MV-4-11 (cell line): ENCODE data around the gene HSD3B7.
"Not testable (repeated sequence)": the region's sequence is repeated elsewhere in the genome, so short reads cannot be mapped to it uniquely, and the experiment has no call there.

Experiments used
- DNase-seq: peaks from one replicate; lab custom pipeline; 2025; lab: John Stamatoyannopoulos, UW

The HSD3B7 gene

DNA sequence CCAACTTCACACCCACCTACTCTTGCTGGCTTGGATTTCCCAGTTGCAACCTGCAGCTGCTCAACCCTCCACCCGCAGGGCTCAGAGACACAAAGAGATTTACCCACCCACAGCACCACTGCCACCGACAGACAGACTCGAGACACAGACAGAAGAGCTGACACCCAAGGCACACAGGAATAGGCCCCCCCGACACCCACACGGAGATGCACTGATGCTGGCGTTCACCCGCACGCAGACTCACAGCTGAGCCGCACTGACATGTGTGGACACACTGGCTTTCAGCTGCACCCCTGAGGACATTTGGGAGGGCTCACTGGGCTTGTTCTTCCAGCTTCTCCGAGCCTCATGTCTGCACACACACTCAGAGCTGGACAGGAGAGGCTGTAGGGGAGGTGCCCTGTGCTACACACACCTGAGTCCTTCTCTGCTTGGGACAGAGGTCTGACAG lies 17.3 kb downstream of the HSD3B7 start:
- DNase-seq: no peak

DNA sequence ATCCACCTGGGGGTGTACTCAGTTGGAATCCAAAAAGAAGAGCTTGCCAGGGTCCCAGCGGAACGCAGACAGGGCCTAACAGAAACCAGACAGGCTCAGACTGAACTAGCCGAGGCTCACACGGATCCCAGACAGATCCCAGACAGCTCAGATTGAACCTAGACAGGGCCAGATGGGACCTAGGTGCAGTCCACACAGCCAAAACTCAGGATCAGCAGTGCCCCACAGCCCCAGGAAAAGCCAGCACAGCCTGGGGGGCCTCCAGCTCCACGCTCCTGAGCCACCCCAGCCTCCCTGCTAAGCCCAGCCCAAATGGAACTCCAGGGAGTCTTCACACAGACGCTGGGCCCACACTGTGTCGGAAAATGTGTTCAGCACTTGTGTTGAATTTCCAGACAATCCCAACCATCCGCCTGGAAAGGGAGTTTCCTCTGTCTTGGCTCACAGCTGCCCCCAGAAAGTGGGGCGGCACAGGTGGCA lies 17.9 kb downstream of the HSD3B7 start:
- no peak for DNase-seq

- DNase-seq: no peak
These were observed 18.7 kb downstream of the HSD3B7 start for GRCh38 chr16:31003744-31004143.

DNA sequence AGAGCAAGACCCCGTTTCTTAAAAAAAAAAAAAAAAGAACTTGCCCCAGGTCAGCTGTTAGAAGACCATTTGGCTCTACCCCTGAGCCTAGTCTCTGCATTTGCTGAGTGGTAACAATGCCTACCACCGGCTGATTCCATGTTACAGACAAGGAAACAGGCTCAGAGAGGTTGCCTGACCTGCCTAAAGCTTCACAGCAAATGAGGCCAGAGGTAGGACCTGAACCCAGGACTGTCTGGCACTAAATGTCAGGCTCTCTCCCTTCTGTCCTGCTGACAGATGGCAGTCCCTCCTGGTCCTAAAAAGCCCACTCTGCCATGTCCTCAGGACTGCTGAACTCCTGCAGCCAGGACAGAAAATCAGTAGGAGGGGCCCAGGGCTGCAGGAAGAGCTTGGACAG lies 19.7 kb downstream of the HSD3B7 start:
- no peak for DNase-seq

- no peak for DNase-seq
These were observed 20.5 kb downstream of the HSD3B7 start for GRCh38 chr16:31005350-31006085.

DNA sequence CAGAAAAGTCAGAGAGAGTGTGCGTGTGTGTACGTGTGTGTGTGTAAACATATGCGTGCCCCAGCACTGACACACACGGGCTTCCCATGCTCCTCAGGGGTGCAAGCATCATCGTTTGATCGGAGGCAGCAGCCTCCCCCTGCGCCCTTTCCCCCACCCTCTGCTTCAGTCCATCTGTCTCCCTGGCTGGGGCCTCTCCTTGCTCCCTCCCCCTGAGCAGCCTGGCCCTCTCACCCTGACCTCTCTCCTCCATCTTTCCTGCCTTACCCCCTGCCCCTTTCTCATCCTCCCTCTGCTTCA lies 21.0 kb downstream of the HSD3B7 start:
- DNase-seq: no peak

DNA sequence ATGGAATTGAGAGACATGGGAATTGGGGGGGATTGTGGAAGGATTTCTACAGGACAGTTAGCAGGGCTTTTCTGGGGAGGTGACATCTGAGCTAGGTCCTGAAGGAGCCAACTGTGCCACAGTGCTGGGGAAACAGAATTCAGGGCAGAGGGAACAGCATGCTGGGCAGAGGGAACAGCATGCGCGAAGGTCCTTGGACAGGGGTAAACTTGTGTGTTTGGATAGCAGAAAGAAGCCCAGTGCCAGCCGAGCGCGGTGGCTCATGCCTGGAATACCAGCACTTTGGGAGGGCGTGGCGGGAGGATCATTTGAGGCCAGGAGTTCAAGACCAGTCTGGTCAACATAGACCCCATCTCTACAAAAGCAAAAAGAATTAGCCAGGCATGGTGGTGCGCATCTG lies 21.6 kb downstream of the HSD3B7 start:
- DNase-seq: no peak

DNA sequence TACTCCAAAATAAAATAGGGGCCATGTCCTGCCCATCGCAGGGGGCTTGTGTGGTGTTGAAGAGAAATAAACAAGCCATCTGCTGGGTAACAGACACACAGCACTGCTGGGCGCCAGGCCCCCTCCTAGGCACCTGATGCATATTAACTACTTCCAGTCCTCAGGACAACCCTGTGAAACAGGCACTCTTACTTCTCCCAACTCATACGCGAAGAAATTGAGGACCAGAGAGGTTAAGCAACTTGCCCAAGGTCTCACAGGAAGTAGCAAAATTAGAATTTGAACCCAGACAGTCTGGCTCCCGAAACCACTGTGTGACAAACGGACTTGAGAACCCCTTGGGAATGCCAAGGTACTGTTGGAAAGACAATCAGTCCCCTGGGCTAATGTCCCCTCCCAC lies 22.7 kb downstream of the HSD3B7 start:
- no peak for DNase-seq

DNA sequence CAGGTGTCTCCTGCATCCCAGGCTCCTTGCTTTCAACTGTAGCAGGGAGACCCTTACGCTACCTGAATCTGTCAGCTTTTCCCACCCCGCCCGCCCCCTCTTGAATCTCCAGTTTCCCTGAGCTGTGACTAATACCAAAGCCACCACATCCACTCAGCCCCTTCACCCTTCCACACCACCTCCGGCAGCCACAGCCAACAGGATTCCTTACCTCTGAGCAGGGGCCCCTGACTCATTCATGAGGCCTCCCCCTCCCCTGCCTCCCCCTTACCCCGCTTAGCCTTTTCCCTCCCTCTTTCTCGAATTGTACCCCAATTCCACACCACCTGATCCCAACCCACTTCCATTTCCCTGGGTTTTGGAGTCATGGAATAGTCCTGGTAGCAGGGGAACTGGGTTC lies 23.1 kb downstream of the HSD3B7 start:
- DNase-seq: no peak

DNA sequence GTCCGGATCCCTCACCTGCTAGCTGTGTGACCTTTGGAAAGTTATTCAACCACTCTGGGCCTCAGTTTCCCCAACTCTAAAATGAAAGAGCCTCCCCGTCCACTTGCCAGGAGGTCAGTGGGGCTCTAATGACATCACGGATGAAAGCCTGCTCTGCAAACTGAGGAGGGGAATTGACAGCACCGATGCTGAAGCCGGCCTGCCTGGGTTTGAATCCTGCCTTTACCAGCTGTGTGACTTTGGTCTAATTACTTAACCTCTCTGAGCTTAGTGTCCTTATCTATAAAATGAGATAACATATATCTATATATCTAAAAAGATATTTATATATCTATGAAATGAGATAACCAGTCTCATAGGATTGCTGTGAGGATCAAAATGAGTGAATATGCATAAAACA lies 23.5 kb downstream of the HSD3B7 start:
- DNase-seq: no peak

DNA sequence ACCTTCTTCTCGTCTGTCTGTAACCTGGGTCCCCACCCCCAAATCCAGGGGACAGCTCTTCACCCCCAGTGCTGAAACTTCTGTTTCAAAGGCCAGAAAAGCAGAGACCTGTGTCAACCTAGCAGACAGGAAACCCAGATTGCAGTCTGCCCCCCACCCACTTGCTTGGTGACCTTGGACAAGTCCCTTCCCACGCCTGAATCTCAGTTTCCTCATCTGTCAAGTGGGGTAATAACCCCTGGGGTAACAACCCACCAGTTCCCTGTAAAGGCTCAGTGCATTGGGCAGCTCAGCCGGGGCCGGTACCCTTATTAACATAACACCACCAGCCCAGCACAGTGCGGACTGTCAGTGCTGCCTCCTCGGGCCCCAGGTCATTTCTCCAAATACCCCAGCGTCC lies 24.1 kb downstream of the HSD3B7 start:
- no peak for DNase-seq

DNA sequence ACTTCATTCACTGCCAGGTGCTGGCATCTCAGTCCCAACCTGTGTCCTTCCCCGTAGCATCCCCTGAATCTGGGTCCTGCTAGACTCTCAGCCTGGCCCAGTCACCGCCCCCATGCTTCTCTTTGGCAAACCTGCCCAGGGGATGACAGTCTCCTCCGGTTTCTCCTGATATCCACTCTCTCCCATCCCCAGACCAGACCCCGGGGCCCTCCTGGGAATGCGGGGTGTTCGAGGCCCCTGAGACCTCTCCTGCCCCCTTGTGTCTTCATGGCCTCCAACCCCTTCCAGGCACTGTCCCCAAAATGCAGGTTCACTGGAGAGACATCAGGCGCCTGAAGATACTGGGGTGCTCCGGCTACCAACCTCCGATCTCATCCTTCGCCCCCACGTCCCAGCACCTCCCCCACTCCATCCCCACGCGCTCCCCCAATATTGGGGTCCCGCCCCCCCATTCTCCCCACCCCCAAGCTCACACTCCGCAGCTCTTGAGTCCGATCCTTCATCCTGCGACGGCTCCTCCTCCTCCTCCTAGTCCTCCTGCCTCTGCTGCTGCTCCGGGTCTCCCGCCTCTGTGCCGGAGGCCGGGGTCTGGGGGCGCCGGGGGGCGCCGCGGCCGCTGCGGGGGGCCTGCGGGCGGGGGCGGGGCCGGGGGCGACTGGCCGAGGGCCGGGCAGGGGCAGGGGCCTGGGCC lies 25.0 kb downstream of the HSD3B7 start:
- no peak for DNase-seq

DNA sequence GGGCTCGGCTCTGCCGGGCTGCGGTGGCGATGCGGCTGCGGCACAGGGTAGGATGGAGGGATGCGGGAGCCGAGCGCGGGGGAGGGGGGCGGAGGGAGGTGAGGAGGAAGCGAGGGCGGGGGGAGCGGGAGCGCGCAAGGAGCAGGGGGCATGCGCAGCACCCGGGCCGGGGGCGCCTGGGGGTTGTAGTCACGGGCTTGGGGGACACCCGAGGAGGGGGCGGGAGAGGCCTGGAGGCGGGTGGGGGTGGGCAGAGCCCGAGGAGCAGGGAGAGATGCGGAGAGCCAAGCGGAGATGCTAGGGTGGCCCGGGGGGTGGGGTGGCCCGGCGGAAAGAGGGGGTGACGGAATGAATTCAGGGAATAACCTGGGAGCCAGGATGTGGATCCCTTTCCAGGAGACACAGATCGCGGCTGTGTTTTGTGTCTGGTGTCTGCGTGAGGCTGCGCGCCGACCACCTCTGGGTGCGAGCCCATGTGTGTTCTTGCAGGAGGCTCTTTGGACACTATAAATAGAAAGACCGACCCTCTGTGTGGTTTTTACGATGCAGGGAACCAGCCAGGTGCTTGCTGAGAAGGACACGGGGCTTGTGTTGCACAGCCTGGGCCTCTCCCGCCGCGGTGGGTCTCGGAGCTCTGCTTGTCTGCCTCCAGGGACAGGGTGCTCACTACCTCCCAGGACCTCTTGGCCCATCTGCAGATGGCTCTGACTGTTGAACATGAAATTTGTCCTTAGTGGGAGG lies 25.7 kb downstream of the HSD3B7 start, which contains the start of gene STX1B:
TSS of gene STX1B (minus strand) at position 54 of the 741 bp plus-strand sequence. CDS start 242 bp downstream, outside the sequence.
- DNase-seq: no peak

DNA sequence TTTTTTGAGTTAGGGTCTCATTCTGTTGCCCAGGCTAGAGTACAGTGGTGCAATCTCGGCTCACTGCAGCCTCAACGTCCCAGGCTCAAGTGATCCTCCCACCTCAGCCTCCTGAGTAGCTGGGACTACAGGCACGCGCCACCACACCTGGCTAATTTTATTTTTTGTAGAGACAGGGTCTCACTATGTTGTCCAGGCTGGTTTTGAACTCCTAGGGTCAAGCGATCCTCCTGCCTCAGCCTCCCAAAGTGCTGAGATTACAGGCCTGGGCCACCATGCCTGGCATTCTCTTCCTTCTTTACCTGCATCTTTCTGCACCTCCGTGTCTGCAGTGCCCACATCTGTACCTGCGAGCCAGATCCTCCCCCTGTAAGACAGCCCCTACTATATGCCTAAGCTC lies 26.8 kb downstream of the HSD3B7 start:
- DNase-seq: not testable (repeated sequence)

DNA sequence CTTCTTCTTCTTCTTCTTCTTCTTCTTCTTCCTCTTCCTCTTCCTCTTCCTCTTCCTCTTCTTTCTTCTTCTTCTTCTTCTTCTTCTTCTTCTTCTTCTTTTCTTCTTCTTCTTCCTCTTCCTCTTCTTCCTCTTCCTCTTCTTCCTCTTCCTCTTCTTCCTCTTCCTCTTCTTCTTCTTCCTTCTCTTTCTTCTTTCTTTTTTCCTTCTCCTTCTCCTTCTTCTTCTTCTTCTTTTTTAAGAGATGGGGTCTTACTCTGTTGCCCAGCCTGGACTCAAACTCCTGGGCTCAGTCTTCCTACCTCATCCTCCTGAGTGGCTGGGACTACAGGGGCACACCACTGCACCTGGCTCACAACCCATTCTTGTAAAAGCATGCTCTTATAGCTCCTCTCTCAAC lies 28.3 kb downstream of the HSD3B7 start:
- not testable (repeated sequence) for DNase-seq

DNA sequence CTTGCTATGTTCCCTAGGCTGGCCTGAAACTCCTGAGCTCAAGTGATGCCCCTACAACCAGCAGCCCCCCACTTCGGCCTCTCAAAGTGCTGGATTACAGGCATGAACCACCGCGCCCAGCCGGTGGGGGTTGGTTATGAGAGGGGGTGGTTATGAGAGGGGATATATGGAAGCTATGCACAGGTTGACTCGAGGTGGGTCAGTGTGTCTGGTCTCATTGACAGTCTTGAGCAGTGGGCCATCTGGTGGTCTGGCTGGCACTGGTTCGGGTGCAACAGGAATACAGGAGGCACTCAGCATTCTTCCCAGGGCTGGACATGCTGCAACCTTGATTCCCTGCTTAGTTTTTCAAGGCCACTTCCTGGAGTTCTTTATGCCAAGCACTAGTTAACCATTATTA lies 31.0 kb downstream of the HSD3B7 start:
- DNase-seq: no peak

GRCh38 chr16:31017756-31018155 lies 32.7 kb downstream of the HSD3B7 start:
- not testable (repeated sequence) for DNase-seq

- DNase-seq: no peak
These were observed 35.5 kb downstream of the HSD3B7 start for GRCh38 chr16:31020536-31020935.

GRCh38 chr16:31022544-31023251 lies 37.7 kb downstream of the HSD3B7 start:
- no peak for DNase-seq

DNA sequence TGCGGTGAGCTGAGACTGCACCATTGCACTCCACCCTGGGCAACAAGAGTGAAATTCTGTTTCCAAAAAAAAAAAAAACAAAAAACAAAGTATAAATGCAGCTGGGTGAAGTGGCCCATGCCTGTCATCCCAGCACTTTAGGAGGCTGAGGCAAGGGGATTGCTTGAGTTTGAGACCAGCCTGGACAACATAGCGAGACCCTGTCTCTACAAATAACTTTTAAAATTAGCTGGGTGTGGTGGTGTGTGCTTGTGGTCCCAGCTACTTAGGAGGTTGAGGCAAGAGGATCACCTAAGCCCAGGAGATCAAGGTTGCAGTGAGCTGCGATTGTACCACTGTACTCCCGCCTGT lies 38.2 kb downstream of the HSD3B7 start:
- DNase-seq: no peak

GRCh38 chr16:31023627-31024226 lies 38.7 kb downstream of the HSD3B7 start:
- no peak for DNase-seq

- DNase-seq: peak; percentile 25
These were observed 40.3 kb downstream of the HSD3B7 start for GRCh38 chr16:31025339-31025738.
